Stimulated activated naive B cell treated with anti-CD40 and anti-IgM and Interleukin-4, amounts not matched to agents 10 μg/mL and 1 μg/mL and 100 μg/mL, for 72 hours (primary cell): ENCODE results near the gene CDKN2AIPNL.
"Not testable (repeated sequence)": the region's sequence is repeated elsewhere in the genome, so short reads cannot be mapped to it uniquely, and the experiment has no call there.

ENCODE experiments used
- ATAC-seq, 2 donors: fragments of 150-1000 bp; cut with Tn5 transposase; replicated peaks; 2 replicates each; pipeline ENCODE4 v1.10.0; 2021; ENCODE audit warnings: moderate library complexity in 1 of 2
- DNase-seq: peaks from one replicate; pipeline ENCODE4 v3.0.0; 2021
- H3K27ac Mint-ChIP-seq: one replicate; pipeline ENCODE4 v1.8.0; 2022; ENCODE audit warnings: mild to moderate bottlenecking, mixed read lengths
- H3K27me3 Mint-ChIP-seq, 2 donors: one replicate each; pipeline ENCODE4 v1.8.0; 2022; ENCODE audit warnings: mixed read lengths in 2 of 2
- H3K36me3 Mint-ChIP-seq, 2 donors: one replicate each; pipeline ENCODE4 v1.8.0; 2022; ENCODE audit warnings: mixed read lengths in 2 of 2, mild to moderate bottlenecking in 1 of 2
- H3K4me1 Mint-ChIP-seq, 2 donors: one replicate each; pipeline ENCODE4 v1.8.0; 2022; ENCODE audit warnings: mixed read lengths in 2 of 2, mild to moderate bottlenecking in 1 of 2
- H3K4me3 Mint-ChIP-seq, 2 donors: one replicate each; pipeline ENCODE4 v1.8.0; 2022; ENCODE audit warnings: mild to moderate bottlenecking in 2 of 2, mixed read lengths in 2 of 2, moderate library complexity in 1 of 2
- H3K9me3 Mint-ChIP-seq, 2 donors: one replicate each; pipeline ENCODE4 v1.8.0; 2022; ENCODE audit warnings: mixed read lengths in 2 of 2, mild to moderate bottlenecking in 1 of 2

The CDKN2AIPNL gene

DNA sequence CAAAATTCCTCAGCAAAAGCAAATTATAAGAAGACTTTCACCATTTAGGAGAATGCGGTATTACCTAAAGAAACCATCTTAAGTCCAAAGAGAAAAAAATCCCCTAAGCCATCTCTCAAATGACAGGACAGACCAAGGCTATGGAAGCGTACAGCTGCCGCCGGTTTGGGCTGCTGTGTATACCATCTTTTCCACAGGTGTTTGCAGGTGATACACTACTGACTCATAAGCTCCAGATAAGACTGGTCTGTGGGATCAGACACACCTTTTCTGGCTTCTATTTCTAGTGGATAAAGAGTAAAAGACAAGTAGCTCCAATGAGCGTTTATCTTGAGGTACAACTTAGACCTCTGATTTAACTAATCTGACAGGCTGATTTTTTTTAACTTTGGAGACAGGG is 7.7 kb downstream of the CDKN2AIPNL start:
- H3K27me3 Mint-ChIP-seq: no peaks in the 10 kb centered on the region
- H3K4me1 Mint-ChIP-seq: peaks cover 2 to 9% of the 10 kb centered on the region in 2 donors
- DNase-seq (no peak), ATAC-seq (no peak)
- peak overlapping the region; percentile 6 for H3K27ac Mint-ChIP-seq
- no peak overlapping the region for H3K4me3 Mint-ChIP-seq
- no peaks in the 10 kb centered on the region for H3K9me3 Mint-ChIP-seq
- peaks cover 15 to 23% of the 10 kb centered on the region in 2 donors for H3K36me3 Mint-ChIP-seq

DNA sequence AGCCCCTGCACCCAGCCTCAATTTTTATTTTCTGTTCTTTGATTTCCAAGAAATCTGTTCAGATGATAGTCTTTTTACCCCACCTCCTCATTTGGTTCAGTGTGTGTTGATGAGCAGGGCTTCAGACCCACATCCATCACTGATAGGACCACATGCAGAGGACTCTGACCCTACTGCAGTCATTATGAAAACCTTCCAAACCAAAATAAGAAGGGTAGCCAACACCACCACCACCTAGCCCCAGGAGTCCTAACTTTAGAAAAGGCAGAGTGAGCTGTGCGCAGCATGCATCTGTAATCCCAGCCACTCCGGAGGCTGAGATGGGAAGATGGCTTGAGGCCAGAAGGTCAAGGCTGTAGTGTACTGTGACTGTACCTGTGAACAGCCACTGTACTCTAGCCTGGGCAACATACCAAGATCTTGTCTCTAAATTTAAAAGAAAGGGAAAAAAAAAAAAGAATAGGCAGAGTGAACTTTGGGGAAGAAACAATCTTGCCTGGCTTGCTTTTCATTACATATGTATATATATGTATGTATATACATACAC is 13.0 kb downstream of the CDKN2AIPNL start:
- no peak overlapping the region for H3K4me3 Mint-ChIP-seq
- peak overlapping the region; percentile 57 for H3K27ac Mint-ChIP-seq
- H3K9me3 Mint-ChIP-seq: no peaks in the 10 kb centered on the region
- no peaks in the 10 kb centered on the region for H3K27me3 Mint-ChIP-seq
- peaks cover 6 to 22% of the 10 kb centered on the region in 2 donors for H3K4me1 Mint-ChIP-seq
- no peak for ATAC-seq
- peaks cover 20 to 40% of the 10 kb centered on the region in 2 donors for H3K36me3 Mint-ChIP-seq
- DNase-seq: no peak

- Mint-ChIP-seq H3K4me1 (peaks cover 6 to 22% of the 10 kb centered on the region in 2 donors), H3K9me3 (no peaks in the 10 kb centered on the region), H3K4me3 (no peak overlapping the region), H3K27me3 (no peaks in the 10 kb centered on the region), H3K36me3 (peaks cover 26 to 52% of the 10 kb centered on the region in 2 donors), H3K27ac (no peak overlapping the region)
- DNase-seq (no peak), ATAC-seq (peak; percentile 65 to 90)
Observed at GRCh38 chr5:134397196-134397595, 14.5 kb downstream of the CDKN2AIPNL start.

GRCh38 chr5:134396274-134396673 is 15.4 kb downstream of the CDKN2AIPNL start:
- H3K27me3 Mint-ChIP-seq: no peaks in the 10 kb centered on the region
- no peak overlapping the region for H3K27ac Mint-ChIP-seq
- H3K36me3 Mint-ChIP-seq: peaks cover 25 to 46% of the 10 kb centered on the region in 2 donors
- H3K4me1 Mint-ChIP-seq: peaks cover 6 to 22% of the 10 kb centered on the region in 2 donors
- no peaks in the 10 kb centered on the region for H3K9me3 Mint-ChIP-seq
- DNase-seq (no peak), ATAC-seq (no peak)
- H3K4me3 Mint-ChIP-seq: no peak overlapping the region

- Mint-ChIP-seq H3K36me3 (peaks cover 26 to 47% of the 10 kb centered on the region in 2 donors), H3K27me3 (no peaks in the 10 kb centered on the region), H3K27ac (peak overlapping the region; percentile 69), H3K9me3 (no peaks in the 10 kb centered on the region), H3K4me1 (peaks cover 6 to 22% of the 10 kb centered on the region in 2 donors), H3K4me3 (no peak overlapping the region)
- DNase-seq: no peak
- no peak for ATAC-seq
Observed at GRCh38 chr5:134394932-134395331, 16.7 kb downstream of the CDKN2AIPNL start.

DNA sequence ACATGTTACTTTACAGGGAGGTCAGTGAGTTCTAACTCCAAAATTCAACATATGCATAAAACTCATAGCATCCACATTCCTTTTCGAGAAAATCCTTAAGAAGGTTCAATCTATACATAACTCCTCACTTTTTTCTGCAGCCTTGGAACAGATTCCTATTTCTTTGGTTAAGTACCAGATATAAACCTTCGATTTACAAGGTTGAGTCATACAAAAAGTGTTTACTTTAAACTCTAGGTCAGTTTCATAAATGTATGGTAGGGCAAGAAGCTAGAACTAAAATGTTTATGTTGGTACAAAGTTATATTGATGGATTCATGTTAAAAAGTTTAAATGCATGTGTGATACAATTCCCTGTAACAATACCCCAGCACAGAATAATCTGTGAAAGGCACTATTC is 19.4 kb downstream of the CDKN2AIPNL start:
- H3K4me1 Mint-ChIP-seq: peaks cover 3 to 16% of the 10 kb centered on the region in 2 donors
- DNase-seq: no peak
- no peaks in the 10 kb centered on the region for H3K27me3 Mint-ChIP-seq
- no peak overlapping the region for H3K4me3 Mint-ChIP-seq
- peaks cover 22 to 38% of the 10 kb centered on the region in 2 donors for H3K36me3 Mint-ChIP-seq
- no peak for ATAC-seq
- no peaks in the 10 kb centered on the region for H3K9me3 Mint-ChIP-seq
- no peak overlapping the region for H3K27ac Mint-ChIP-seq

DNA sequence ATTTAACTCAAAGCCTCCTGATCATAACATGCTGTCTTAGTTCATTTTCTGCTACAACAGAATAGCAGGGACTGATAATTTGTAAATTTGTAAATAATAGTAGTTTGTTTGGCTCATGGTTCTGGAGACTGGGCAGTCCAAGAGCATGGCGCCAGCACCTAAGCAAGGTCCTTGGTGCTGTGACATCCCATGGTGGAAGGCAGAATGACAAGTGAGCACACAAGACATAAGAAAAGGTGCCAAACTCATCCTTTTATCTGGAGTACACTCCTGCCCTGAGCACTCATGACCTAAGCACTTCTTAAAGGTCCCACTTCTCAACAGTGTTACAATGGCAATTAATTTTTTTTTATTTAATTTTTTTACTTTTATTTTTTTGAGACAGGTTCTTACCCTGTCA is 24.2 kb downstream of the CDKN2AIPNL start:
- H3K9me3 Mint-ChIP-seq: no peaks in the 10 kb centered on the region
- no peak overlapping the region for H3K27ac Mint-ChIP-seq
- no peak overlapping the region for H3K4me3 Mint-ChIP-seq
- ATAC-seq (no peak), DNase-seq (no peak)
- peaks cover 26 to 36% of the 10 kb centered on the region in 2 donors for H3K36me3 Mint-ChIP-seq
- no peaks in the 10 kb centered on the region for H3K27me3 Mint-ChIP-seq
- peaks cover 6 to 13% of the 10 kb centered on the region in 2 donors for H3K4me1 Mint-ChIP-seq

GRCh38 chr5:134383980-134384697 is 27.5 kb downstream of the CDKN2AIPNL start:
- Mint-ChIP-seq H3K36me3 (peaks cover 20 to 39% of the 10 kb centered on the region in 2 donors), H3K27ac (peak overlapping the region; percentile 38), H3K27me3 (no peaks in the 10 kb centered on the region), H3K9me3 (no peaks in the 10 kb centered on the region), H3K4me3 (peak overlapping the region; percentile 11 to 63), H3K4me1 (peaks cover 6 to 13% of the 10 kb centered on the region in 2 donors)
- ATAC-seq: peak in 1 of 2 donors; percentile 34
- DNase-seq: no peak

GRCh38 chr5:134382204-134382603 is 29.5 kb downstream of the CDKN2AIPNL start:
- Mint-ChIP-seq H3K36me3 (peaks cover 24 to 42% of the 10 kb centered on the region in 2 donors), H3K4me1 (peaks cover 9 to 24% of the 10 kb centered on the region in 2 donors)
- ATAC-seq, H3K9me3 Mint-ChIP-seq, H3K4me3 Mint-ChIP-seq, DNase-seq, H3K27me3 Mint-ChIP-seq, H3K27ac Mint-ChIP-seq: not testable (repeated sequence)

DNA sequence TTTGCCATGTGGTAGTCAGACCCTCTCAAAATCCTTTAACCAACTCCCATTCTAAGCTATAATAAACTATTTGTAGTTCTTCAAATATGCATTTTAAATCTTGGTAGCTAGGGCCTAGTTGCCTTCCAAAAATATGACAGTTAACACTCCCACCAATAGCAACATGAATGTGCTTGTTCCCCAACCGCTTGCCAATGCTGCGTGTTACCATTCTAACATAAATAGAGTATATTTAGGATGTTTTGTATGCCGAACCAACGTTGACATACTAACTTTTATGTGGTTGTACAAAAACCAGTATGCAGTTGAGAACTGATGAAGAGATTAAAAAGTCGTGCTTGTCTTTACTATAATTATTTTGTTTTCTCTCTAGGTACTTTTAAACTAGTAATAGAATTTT is 31.3 kb downstream of the CDKN2AIPNL start:
- peaks cover 9 to 29% of the 10 kb centered on the region in 2 donors for H3K4me1 Mint-ChIP-seq
- peaks cover 27 to 44% of the 10 kb centered on the region in 2 donors for H3K36me3 Mint-ChIP-seq
- H3K9me3 Mint-ChIP-seq: no peaks in the 10 kb centered on the region
- no peaks in the 10 kb centered on the region for H3K27me3 Mint-ChIP-seq
- ATAC-seq: no peak
- H3K27ac Mint-ChIP-seq: no peak overlapping the region
- no peak for DNase-seq
- H3K4me3 Mint-ChIP-seq: no peak overlapping the region

GRCh38 chr5:134374232-134374631 is 37.4 kb downstream of the CDKN2AIPNL start:
- H3K27ac Mint-ChIP-seq: no peak overlapping the region
- H3K36me3 Mint-ChIP-seq: peaks cover 24 to 25% of the 10 kb centered on the region in 2 donors
- no peaks in the 10 kb centered on the region for H3K9me3 Mint-ChIP-seq
- H3K4me1 Mint-ChIP-seq: peaks cover 14 to 57% of the 10 kb centered on the region in 2 donors
- no peak overlapping the region for H3K4me3 Mint-ChIP-seq
- no peaks in the 10 kb centered on the region for H3K27me3 Mint-ChIP-seq
- ATAC-seq (no peak), DNase-seq (no peak)

DNA sequence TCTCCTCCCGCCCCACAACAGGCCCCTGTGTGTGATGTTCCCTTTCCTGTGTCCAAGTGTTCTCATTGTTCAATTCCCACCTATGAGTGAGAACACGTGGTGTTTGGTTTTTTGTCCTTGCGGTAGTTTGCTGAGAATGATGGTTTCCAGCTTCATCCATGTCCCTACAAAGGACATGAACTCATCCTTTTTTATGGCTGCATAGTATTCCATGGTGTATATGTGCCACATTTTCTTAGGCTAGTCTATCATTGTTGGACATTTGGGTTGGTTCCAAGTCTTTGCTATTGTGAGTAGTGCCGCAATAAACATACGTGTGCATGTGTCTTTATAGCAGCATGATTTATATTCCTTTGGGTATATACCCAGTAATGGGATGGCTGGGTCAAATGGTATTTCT is 38.0 kb downstream of the CDKN2AIPNL start:
- not testable (repeated sequence) for H3K27me3 Mint-ChIP-seq, DNase-seq, ATAC-seq, H3K27ac Mint-ChIP-seq, H3K9me3 Mint-ChIP-seq
- peaks cover 14 to 54% of the 10 kb centered on the region in 2 donors for H3K4me1 Mint-ChIP-seq
- H3K4me3 Mint-ChIP-seq: peak overlapping the region; percentile 46 to 57
- peaks cover 22 to 23% of the 10 kb centered on the region in 2 donors for H3K36me3 Mint-ChIP-seq

DNA sequence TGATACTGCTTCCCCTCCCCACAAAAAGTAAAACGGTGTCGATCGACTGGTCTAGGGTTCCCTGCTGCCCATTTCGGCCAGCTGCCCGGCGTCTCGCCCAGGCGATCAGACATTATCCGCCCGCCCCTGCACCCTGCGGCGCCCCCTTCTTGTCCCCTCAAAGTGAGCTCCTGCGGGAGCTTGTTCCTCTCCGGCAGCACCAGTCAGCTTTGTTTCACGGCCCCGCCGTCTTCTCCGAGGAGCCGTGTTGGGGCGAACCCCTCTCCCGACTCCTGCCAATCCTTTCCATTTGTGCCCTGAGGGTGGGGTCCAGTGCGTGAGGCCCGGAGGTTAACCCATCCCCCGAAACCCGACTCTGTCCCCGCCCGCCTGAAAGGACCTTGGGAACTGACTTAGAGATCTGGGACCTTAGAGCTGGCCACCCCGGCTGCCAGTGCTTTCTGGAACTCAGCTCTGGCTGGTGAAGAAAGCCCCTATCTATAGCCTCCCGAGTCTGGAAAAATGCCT is 39.8 kb downstream of the CDKN2AIPNL start:
- peak; percentile 2 to 8 for ATAC-seq
- H3K9me3 Mint-ChIP-seq: no peaks in the 10 kb centered on the region
- peak overlapping the region; percentile 95 to 96 for H3K4me3 Mint-ChIP-seq
- H3K4me1 Mint-ChIP-seq: peaks cover 17 to 55% of the 10 kb centered on the region in 2 donors
- peaks cover 19 to 21% of the 10 kb centered on the region in 2 donors for H3K36me3 Mint-ChIP-seq
- peak; percentile 21 for DNase-seq
- no peaks in the 10 kb centered on the region for H3K27me3 Mint-ChIP-seq
- H3K27ac Mint-ChIP-seq: peak overlapping the region; percentile 99

- DNase-seq (peak; percentile 94), ATAC-seq (peak; percentile 79 to 80)
- Mint-ChIP-seq H3K4me3 (peak within 1 kb of the TSS; percentile 95 to 96), H3K27me3 (no peaks in the 10 kb centered on the region), H3K27ac (peak within 1 kb of the TSS; percentile 99), H3K36me3 (peaks cover 22 to 23% of the 10 kb centered on the region in 2 donors), H3K4me1 (peaks cover 19 to 59% of the 10 kb centered on the region in 2 donors), H3K9me3 (no peaks in the 10 kb centered on the region)
Observed at GRCh38 chr5:134370871-134371833, 40.5 kb downstream of the CDKN2AIPNL start, which contains the start of gene UBE2B. Gene UBE2B, plus strand, starts transcription at chr5:134371569. Its CDS starts 27 bp downstream, at chr5:134371596.
